K562 (cell line): ENCODE results near the gene MPDZ.

Experiments used
- CHD2 ChIP-seq: IDR thresholded peaks from 2 replicates; pipeline ENCODE4 v1.6.1; 2011; ENCODE audit warnings: low read depth, low read length
- CTCF ChIP-seq, 3 experiments: IDR thresholded peaks in 2 of 3; conservative IDR thresholded peaks in 1 of 3; 2 replicates each; pipeline ENCODE4 v1.5.1; 2011 to 2012; ENCODE audit warnings: low read length in 3 of 3, mild to moderate bottlenecking in 3 of 3, control low read depth in 2 of 3, improper control_type of control experiment in 1 of 3, inconsistent platforms in 1 of 3, low read depth in 1 of 3, mixed read lengths in 1 of 3, moderate library complexity in 1 of 3; ENCODE audit not compliant: insufficient read depth in 2 of 3
- ETV6 ChIP-seq, 3 experiments: fragments of 150-350 bp in 1 of 3; sonication (generic) in 1 of 3; formaldehyde crosslinking in 1 of 3; IDR thresholded peaks; 2 replicates each; pipeline versions ENCODE4 v1.6.1 to v1.8.0; 2014 to 2022; ENCODE audit warnings: borderline replicate concordance in 2 of 3, low read depth in 2 of 3, antibody characterized with exemption in 1 of 3, low read length in 1 of 3, mild to moderate bottlenecking in 1 of 3, missing genetic modification reagents in 1 of 3
- HMGXB4 ChIP-seq: sonication (generic); formaldehyde crosslinking; IDR thresholded peaks from 2 replicates; pipeline ENCODE4 v1.8.1; 2023; ENCODE audit warnings: mild to moderate bottlenecking, missing genetic modification reagents
- MAZ ChIP-seq, 2 experiments: fragments of 450-650 bp in 1 of 2; sonication (generic) in 1 of 2; formaldehyde crosslinking; IDR thresholded peaks in 1 of 2; conservative IDR thresholded peaks in 1 of 2; 2 replicates each; pipeline versions ENCODE4 v1.4.0 to v1.5.0; 2020; ENCODE audit warnings: mild to moderate bottlenecking in 1 of 2, missing genetic modification reagents in 1 of 2
- MTA3 ChIP-seq: fragments of 450-650 bp; formaldehyde crosslinking; IDR thresholded peaks from 2 replicates; pipeline ENCODE4 v1.6.1; 2017; ENCODE audit warnings: mild to moderate bottlenecking, borderline replicate concordance
- NFRKB ChIP-seq: fragments of 450-650 bp; IDR thresholded peaks from 2 replicates; pipeline ENCODE4 v1.6.1; 2016; ENCODE audit warnings: low read depth
- NRF1 ChIP-seq, 2 experiments: fragments of 450-650 bp; IDR thresholded peaks in 1 of 2; conservative IDR thresholded peaks in 1 of 2; 2 replicates each; pipeline ENCODE4 v1.6.1; 2014; ENCODE audit warnings: mild to moderate bottlenecking in 2 of 2
- SIN3A ChIP-seq, 2 experiments: fragments of 150-350 bp in 1 of 2; IDR thresholded peaks; 2 replicates each; pipeline ENCODE4 v1.6.1; 2011 to 2016; ENCODE audit warnings: borderline replicate concordance in 2 of 2, low read depth in 2 of 2, low read length in 2 of 2, mild to moderate bottlenecking in 2 of 2, moderate library complexity in 2 of 2; ENCODE audit not compliant: control insufficient read depth in 1 of 2
- YY1 ChIP-seq, 3 experiments: IDR thresholded peaks; 2 replicates each; pipeline ENCODE4 v1.6.1; 2011; ENCODE audit warnings: low read length in 2 of 3, mild to moderate bottlenecking in 2 of 3, moderate library complexity in 2 of 3, borderline replicate concordance in 1 of 3, control low read depth in 1 of 3, low read depth in 1 of 3; ENCODE audit not compliant: insufficient read depth in 3 of 3, insufficient replicate concordance in 2 of 3, control insufficient read depth in 1 of 3, insufficient read length in 1 of 3; ENCODE audit errors: extremely low read depth in 1 of 3
- ZNF146 ChIP-seq: IDR thresholded peaks from one replicate; pipeline ENCODE4 v1.6.1; 2018; ENCODE audit warnings: missing compliant biosample characterization; ENCODE audit not compliant: unreplicated experiment
- ZNF274 ChIP-seq: IDR thresholded peaks from 2 replicates; pipeline ENCODE4 v1.6.1; 2011; ENCODE audit warnings: low read depth, mild to moderate bottlenecking, low read length, moderate library complexity, borderline replicate concordance
- ZNF3 ChIP-seq: fragments of 250-450 bp; sonication (Bioruptor Pico); IDR thresholded peaks from 2 replicates; pipeline ENCODE4 v1.5.0; 2021; ENCODE audit warnings: mild to moderate bottlenecking, moderate library complexity
- ZNF436 ChIP-seq: fragments of 250-450, 450-650 bp; sonication (Bioruptor Pico); formaldehyde crosslinking; IDR thresholded peaks from 2 replicates; pipeline ENCODE4 v1.7.0; 2020; ENCODE audit warnings: mild to moderate bottlenecking

GRCh38 chr9:13083366-13083765 lies 196.1 kb downstream of the MPDZ start:
- TF ChIP-seq YY1 (IDR thresholded peaks at IDR 0.05; ENCODE audit: borderline replicate concordance in 1 of 3, control insufficient read depth in 1 of 3, extremely low read depth in 1 of 3, insufficient read depth in 3 of 3, insufficient read length in 1 of 3, insufficient replicate concordance in 2 of 3, low read depth in 1 of 3, low read length in 2 of 3) (no peak), MAZ (CRISPR knock-in tag; conservative IDR thresholded peaks at IDR 0.05 in 1 of 2, IDR thresholded peaks at IDR 0.05 in 1 of 2) (no peak), MTA3 (no peak), HMGXB4 (CRISPR knock-in tag) (no peak), CHD2 (no peak), SIN3A (IDR thresholded peaks at IDR 0.05; ENCODE audit: borderline replicate concordance in 2 of 2, control insufficient read depth in 1 of 2, low read depth in 2 of 2, low read length in 2 of 2) (no peak), CTCF (IDR thresholded peaks at IDR 0.05 in 2 of 3, conservative IDR thresholded peaks at IDR 0.05 in 1 of 3; ENCODE audit: insufficient read depth in 2 of 3, low read depth in 1 of 3, low read length in 3 of 3) (no peak), ZNF274 (no peak), ZNF436 (no peak), NFRKB (no peak), ZNF146 (no peak), NRF1 (conservative IDR thresholded peaks at IDR 0.05 in 1 of 2, IDR thresholded peaks at IDR 0.05 in 1 of 2) (no peak), ZNF3 (CRISPR knock-in tag) (no peak), ETV6 (IDR thresholded peaks at IDR 0.05; ENCODE audit: borderline replicate concordance in 1 of 2, low read depth in 2 of 2, low read length in 1 of 2) (no peak), ETV6 (CRISPR knock-in tag; IDR thresholded peaks at IDR 0.05; ENCODE audit: borderline replicate concordance) (no peak)
